HG03196 (cell line): ENCODE measurements around the gene MUCL3.
"Not testable (repeated sequence)": the region's sequence is repeated elsewhere in the genome, so short reads cannot be mapped to it uniquely, and the experiment has no call there.

ENCODE experiments used
- ATAC-seq: cut with Tn5 transposase; IDR thresholded peaks from one replicate; pipeline ENCODE4 v1.9.1; 2021; ENCODE audit not compliant: unreplicated experiment

MUCL3 gene

GRCh38 chr6:30939473-30939872 is 1.3 kb upstream of the MUCL3 start:
- no peak for ATAC-seq

- no peak for ATAC-seq
Observed at GRCh38 chr6:30942338-30943060, 1.7 kb downstream of the MUCL3 start.

GRCh38 chr6:30944051-30944450 is 3.3 kb downstream of the MUCL3 start:
- ATAC-seq = no peak

GRCh38 chr6:30945281-30945680 is 4.5 kb downstream of the MUCL3 start:
- ATAC-seq = no peak

GRCh38 chr6:30947231-30947630 is 6.5 kb downstream of the MUCL3 start:
- no peak for ATAC-seq

GRCh38 chr6:30948811-30949210 is 8.0 kb downstream of the MUCL3 start:
- no peak for ATAC-seq

GRCh38 chr6:30951907-30952469 is 11.2 kb downstream of the MUCL3 start:
- ATAC-seq = no peak

- ATAC-seq = no peak
Observed at GRCh38 chr6:30954631-30955366, 14.0 kb downstream of the MUCL3 start.

- peak; percentile 61 for ATAC-seq
Observed at GRCh38 chr6:30955367-30956042, 14.7 kb downstream of the MUCL3 start.

GRCh38 chr6:30957716-30958115 is 16.9 kb downstream of the MUCL3 start:
- no peak for ATAC-seq

- ATAC-seq = no peak
Observed at GRCh38 chr6:30960907-30961673, 20.3 kb downstream of the MUCL3 start.

GRCh38 chr6:30962716-30963115 is 21.9 kb downstream of the MUCL3 start:
- no peak for ATAC-seq

- no peak for ATAC-seq
Observed at GRCh38 chr6:30963641-30964040, 22.9 kb downstream of the MUCL3 start.

GRCh38 chr6:30964075-30964474 is 23.3 kb downstream of the MUCL3 start:
- ATAC-seq = no peak

GRCh38 chr6:30965140-30965601 is 24.4 kb downstream of the MUCL3 start:
- no peak for ATAC-seq

- ATAC-seq = no peak
Observed at GRCh38 chr6:30966154-30966553, 25.4 kb downstream of the MUCL3 start.

GRCh38 chr6:30969171-30969570 is 28.4 kb downstream of the MUCL3 start:
- not testable (repeated sequence) for ATAC-seq

GRCh38 chr6:30970946-30971345 is 30.2 kb downstream of the MUCL3 start:
- no peak for ATAC-seq

- ATAC-seq = no peak
Observed at GRCh38 chr6:30972816-30973215, 32.0 kb downstream of the MUCL3 start.

- ATAC-seq = no peak
Observed at GRCh38 chr6:30974490-30975252, 33.9 kb downstream of the MUCL3 start.
